ENCODE results near the gene LNX1. TPM values are rescaled to one million over a fixed set of nuclear protein-coding genes. Genes with fewer than 3 reads are reported as not detected.
"Not testable (repeated sequence)": the region's sequence is repeated elsewhere in the genome, so short reads cannot be mapped to it uniquely, and the experiment has no call there.

LNX1 gene
- polyA plus RNA-seq, 3 donors: 0.09 to 0.13 TPM; not detected in 1

GRCh38 chr4:53419208-53419607 is 172.1 kb downstream of the LNX1 start:
- Histone ChIP-seq H3K4me1 (ENCODE audit: control insufficient read depth in 1 of 2, insufficient read depth in 2 of 2, low read length in 2 of 2) (no peaks in the 10 kb centered on the region), H3K9ac (ENCODE audit: insufficient read depth, low read length, poor library complexity, severe bottlenecking) (no peak overlapping the region), H3K4me2 (replicated peaks; ENCODE audit: extremely low read depth, low read length, poor library complexity, severe bottlenecking) (no peak overlapping the region), H3K27ac (ENCODE audit: low read depth in 1 of 2, low read length in 2 of 2) (no peak overlapping the region), H3K9me3 (replicated peaks in 1 of 2; ENCODE audit: control insufficient read depth in 1 of 2, insufficient read depth in 1 of 2, low read length in 2 of 2) (no peaks in the 10 kb centered on the region), H3K27me3 (ENCODE audit: control insufficient read depth in 2 of 2, insufficient read depth in 2 of 2, low read length in 2 of 2) (no peaks in the 10 kb centered on the region), H4K20me1 (ENCODE audit: insufficient read depth, low read length) (peaks cover 1% of the 10 kb centered on the region), H3K4me3 (replicated peaks in 1 of 3; ENCODE audit: low read depth in 2 of 3, low read length in 3 of 3) (no peak overlapping the region), H3K79me2 (ENCODE audit: insufficient read depth, low read length) (no peaks in the 10 kb centered on the region), H2AFZ (ENCODE audit: insufficient read depth, low read depth, low read length, poor library complexity, severe bottlenecking) (no peak overlapping the region), H3K36me3 (replicated peaks in 1 of 2; ENCODE audit: control insufficient read depth in 1 of 2, insufficient read depth in 2 of 2, low read length in 2 of 2) (peaks cover 21 to 52% of the 10 kb centered on the region in 2 donors)
- no peaks in the 10 kb centered on the region for H3K4me1 Mint-ChIP-seq
- WGBS (ENCODE audit: insufficient coverage): no CpG with 5 or more reads among the region's 3 CpGs
- intact Hi-C loops (cut with micrococcal nuclease): no loop called here
- H3K4me3 Mint-ChIP-seq: no peak overlapping the region
- DNase-seq: no peak
- TF ChIP-seq CTCF (IDR thresholded peaks at IDR 0.05): no peak
- no peaks in the 10 kb centered on the region for H3K27me3 Mint-ChIP-seq (ENCODE audit: low read depth in 3 of 3)
- H3K9me3 Mint-ChIP-seq: no peaks in the 10 kb centered on the region
- H3K36me3 Mint-ChIP-seq: peaks cover 22 to 38% of the 10 kb centered on the region in 2 donors
- H3K27ac Mint-ChIP-seq: peak overlapping the region in 1 of 7 donors; percentile 46

GRCh38 chr4:53409479-53409878 is 181.8 kb downstream of the LNX1 start:
- H3K4me3 Mint-ChIP-seq; H3K27me3 Mint-ChIP-seq (ENCODE audit: low read depth in 3 of 3); H3K27ac ChIP-seq (ENCODE audit: low read depth in 1 of 2, low read length in 2 of 2); H3K4me2 ChIP-seq (replicated peaks; ENCODE audit: extremely low read depth, low read length, poor library complexity, severe bottlenecking); intact Hi-C loops (cut with micrococcal nuclease); H3K4me3 ChIP-seq (replicated peaks in 1 of 3; ENCODE audit: low read depth in 2 of 3, low read length in 3 of 3); H3K9me3 ChIP-seq (replicated peaks in 1 of 2; ENCODE audit: control insufficient read depth in 1 of 2, insufficient read depth in 1 of 2, low read length in 2 of 2); H3K27me3 ChIP-seq (ENCODE audit: control insufficient read depth in 2 of 2, insufficient read depth in 2 of 2, low read length in 2 of 2); H3K9ac ChIP-seq (ENCODE audit: insufficient read depth, low read length, poor library complexity, severe bottlenecking); DNase-seq; H3K4me1 ChIP-seq (ENCODE audit: control insufficient read depth in 1 of 2, insufficient read depth in 2 of 2, low read length in 2 of 2); H2AFZ ChIP-seq (ENCODE audit: insufficient read depth, low read depth, low read length, poor library complexity, severe bottlenecking): not testable (repeated sequence)
- Histone ChIP-seq H4K20me1 (ENCODE audit: insufficient read depth, low read length) (peaks cover 39% of the 10 kb centered on the region), H3K79me2 (ENCODE audit: insufficient read depth, low read length) (peaks cover 26% of the 10 kb centered on the region), H3K36me3 (replicated peaks in 1 of 2; ENCODE audit: control insufficient read depth in 1 of 2, insufficient read depth in 2 of 2, low read length in 2 of 2) (peaks cover 5 to 32% of the 10 kb centered on the region in 2 donors)
- peaks cover 38 to 48% of the 10 kb centered on the region in 2 donors for H3K36me3 Mint-ChIP-seq
- 100% methylated on average over 1 of the region's 11 CpGs for WGBS (ENCODE audit: insufficient coverage)
- H3K9me3 Mint-ChIP-seq: peaks cover 7 to 19% (median 9%) of the 10 kb centered on the region in 7 donors
- peaks cover 16% of the 10 kb centered on the region for H3K4me1 Mint-ChIP-seq
- H3K27ac Mint-ChIP-seq: peak overlapping the region in 2 of 7 donors; percentile 4 to 34

Other genes starting within 250 kb of the LNX1 start
- 1 to 10 TPM; 5.4 to 9.4 (median 6.7) TPM for gene SCFD2, start 225.4 kb downstream of the LNX1 start, polyA plus RNA-seq
- 10 to 100 TPM; 14.5 to 36.9 (median 25.4) TPM for gene FIP1L1, start 213.8 kb downstream of the LNX1 start, polyA plus RNA-seq

All from CD14-positive monocyte (primary cell).